HG02938 (cell line): ENCODE results near the gene CISD1.
A peak's percentile ranks its signal among the peaks of the same experiment; 100 is the strongest.

ENCODE experiments used
- ATAC-seq: cut with Tn5 transposase; IDR thresholded peaks from one replicate; pipeline ENCODE4 v1.9.1; 2021; ENCODE audit warnings: mild to moderate bottlenecking, moderate library complexity; ENCODE audit not compliant: unreplicated experiment

The CISD1 gene

GRCh38 chr10:58265249-58265648 is 3.7 kb upstream of the CISD1 start:
- no peak for ATAC-seq

GRCh38 chr10:58266003-58266825 is 2.7 kb upstream of the CISD1 start:
- ATAC-seq: peak; percentile 26

- ATAC-seq: peak; percentile 4
These were observed 1.9 kb upstream of the CISD1 start for GRCh38 chr10:58266826-58267712.

- peak; percentile 38 for ATAC-seq
These were observed 1.1 kb upstream of the CISD1 start, which contains the start of gene IPMK for GRCh38 chr10:58267713-58268453. Gene IPMK, minus strand, starts transcription at chr10:58267894. Its CDS starts 283 bp downstream, at chr10:58267611.

- ATAC-seq: peak; percentile 0
These were observed 462 bp upstream of the CISD1 start for GRCh38 chr10:58268454-58268945.

- ATAC-seq: no peak
These were observed 874 bp downstream of the CISD1 start for GRCh38 chr10:58269782-58270290.

GRCh38 chr10:58275261-58275660 is 6.3 kb downstream of the CISD1 start:
- no peak for ATAC-seq

GRCh38 chr10:58275908-58276307 is 6.9 kb downstream of the CISD1 start:
- ATAC-seq: no peak

GRCh38 chr10:58278274-58278961 is 9.5 kb downstream of the CISD1 start:
- no peak for ATAC-seq

- ATAC-seq: no peak
These were observed 10.0 kb downstream of the CISD1 start for GRCh38 chr10:58278962-58279307.

GRCh38 chr10:58280477-58280876 is 11.5 kb downstream of the CISD1 start:
- no peak for ATAC-seq

GRCh38 chr10:58281092-58281752 is 12.3 kb downstream of the CISD1 start:
- no peak for ATAC-seq

GRCh38 chr10:58282615-58283014 is 13.7 kb downstream of the CISD1 start:
- ATAC-seq: peak; percentile 99

- ATAC-seq: peak; percentile 92
These were observed 22.7 kb downstream of the CISD1 start for GRCh38 chr10:58291538-58292174.

GRCh38 chr10:58293989-58294388 is 25.0 kb downstream of the CISD1 start:
- ATAC-seq: no peak

- ATAC-seq: peak; percentile 88
These were observed 30.6 kb downstream of the CISD1 start for GRCh38 chr10:58299580-58299979.

- no peak for ATAC-seq
These were observed 31.7 kb downstream of the CISD1 start for GRCh38 chr10:58300676-58301075.

GRCh38 chr10:58302254-58302653 is 33.3 kb downstream of the CISD1 start:
- ATAC-seq: no peak

GRCh38 chr10:58304099-58304633 is 35.2 kb downstream of the CISD1 start:
- ATAC-seq: no peak
